Stromal cell of bone marrow (primary cell): ENCODE results near the gene VIT.
"Not testable (repeated sequence)": the region's sequence is repeated elsewhere in the genome, so short reads cannot be mapped to it uniquely, and the experiment has no call there.

ENCODE experiments used
- DNase-seq: peaks from one replicate; pipeline ENCODE4 v3.0.0-alpha.2; 2012; ENCODE audit warnings: low read depth

VIT gene

GRCh38 chr2:36807223-36807886, 110.8 kb downstream of the VIT start:
- no peak for DNase-seq

GRCh38 chr2:36808386-36809068, 112.0 kb downstream of the VIT start:
- no peak for DNase-seq

GRCh38 chr2:36809069-36809445, 112.5 kb downstream of the VIT start:
- DNase-seq = no peak

GRCh38 chr2:36811071-36811470, 114.6 kb downstream of the VIT start:
- DNase-seq = no peak

- no peak for DNase-seq
Measured at GRCh38 chr2:36812196-36812595, 115.7 kb downstream of the VIT start.

GRCh38 chr2:36818542-36818941, 122.0 kb downstream of the VIT start:
- DNase-seq = no peak

- no peak for DNase-seq
Measured at GRCh38 chr2:36819095-36819711, 122.7 kb downstream of the VIT start.

GRCh38 chr2:36820942-36821605, 124.6 kb downstream of the VIT start:
- DNase-seq = no peak

- no peak for DNase-seq
Measured at GRCh38 chr2:36823862-36824261, 127.4 kb downstream of the VIT start.

- no peak for DNase-seq
Measured at GRCh38 chr2:36824273-36824672, 127.8 kb downstream of the VIT start.

- DNase-seq = not testable (repeated sequence)
Measured at GRCh38 chr2:36824683-36825082, 128.2 kb downstream of the VIT start.

- no peak for DNase-seq
Measured at GRCh38 chr2:36831185-36831584, 134.7 kb downstream of the VIT start.

- DNase-seq = no peak
Measured at GRCh38 chr2:36834203-36834602, 137.7 kb downstream of the VIT start.

- DNase-seq = no peak
Measured at GRCh38 chr2:36834731-36835524, 138.4 kb downstream of the VIT start.

- DNase-seq = no peak
Measured at GRCh38 chr2:36839976-36840617, 143.6 kb downstream of the VIT start.

- DNase-seq = no peak
Measured at GRCh38 chr2:36843838-36844237, 147.3 kb downstream of the VIT start.

GRCh38 chr2:36849265-36849664, 152.8 kb downstream of the VIT start:
- no peak for DNase-seq

- DNase-seq = no peak
Measured at GRCh38 chr2:36854241-36854640, 157.7 kb downstream of the VIT start.

- DNase-seq = no peak
Measured at GRCh38 chr2:36855429-36855828, 158.9 kb downstream of the VIT start.

GRCh38 chr2:36857713-36858112, 161.2 kb downstream of the VIT start:
- DNase-seq = no peak

GRCh38 chr2:36858551-36859365, 162.3 kb downstream of the VIT start:
- DNase-seq = no peak
